ENCODE measurements around the gene RARA.

Gene RARA

DNA sequence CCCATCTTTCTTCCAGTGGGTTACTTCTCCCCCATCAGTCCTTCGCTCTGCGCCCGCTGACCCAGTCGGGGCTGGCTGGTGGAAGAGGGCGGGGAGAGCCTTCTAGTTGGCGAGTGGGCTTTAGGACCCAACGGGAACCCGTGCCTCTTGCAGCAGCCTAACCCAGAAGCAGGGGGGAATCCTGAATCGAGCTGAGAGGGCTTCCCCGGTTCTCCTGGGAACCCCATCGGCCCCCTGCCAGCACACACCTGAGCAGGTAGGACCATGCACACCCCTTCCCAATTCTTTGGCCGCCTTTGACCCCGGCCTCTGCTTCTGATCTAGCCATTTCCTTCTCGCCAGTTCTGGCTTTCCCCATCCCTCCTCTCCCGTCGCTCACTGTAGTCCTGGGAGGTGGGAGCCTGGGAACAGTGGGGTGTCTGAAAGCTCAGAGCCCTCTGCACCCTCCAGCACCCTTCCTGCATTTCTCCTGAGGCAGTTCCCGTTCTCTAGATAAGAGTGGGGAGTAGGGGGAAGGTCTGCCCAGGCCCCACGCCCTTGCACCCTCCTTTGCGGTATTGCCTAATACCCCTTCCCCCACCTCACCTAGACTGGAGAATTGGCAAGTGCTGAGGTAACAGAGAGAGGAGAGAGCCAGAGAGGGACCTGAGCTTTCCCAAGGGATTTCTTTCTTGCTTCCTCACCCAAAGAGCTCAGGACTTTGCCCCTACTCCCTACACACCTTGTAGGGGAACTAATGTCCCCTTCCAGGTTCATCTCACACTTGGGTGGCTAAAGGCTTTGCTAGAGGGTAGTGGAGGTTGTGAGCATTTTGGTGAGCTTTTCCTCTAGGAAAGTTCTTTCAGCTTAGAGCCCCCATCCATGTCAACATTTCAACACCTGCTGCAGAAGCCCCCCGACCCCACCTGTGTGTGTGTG, at the start of gene RARA:
RARA (plus strand) TSS at position 150 of the 918 bp plus-strand sequence. CDS start 22,039 bp downstream, outside the sequence.
- ChIA-PET POLR2A (no interaction called here), CTCF (interaction anchor here (0.8 to 17.4 kb wide), 7 partner anchors 7 to 251 kb away, joined by 3 to 649 read pairs (median 19); partner anchors contain the start of gene WIPF2)
- TF ChIP-seq, protein P1, sequence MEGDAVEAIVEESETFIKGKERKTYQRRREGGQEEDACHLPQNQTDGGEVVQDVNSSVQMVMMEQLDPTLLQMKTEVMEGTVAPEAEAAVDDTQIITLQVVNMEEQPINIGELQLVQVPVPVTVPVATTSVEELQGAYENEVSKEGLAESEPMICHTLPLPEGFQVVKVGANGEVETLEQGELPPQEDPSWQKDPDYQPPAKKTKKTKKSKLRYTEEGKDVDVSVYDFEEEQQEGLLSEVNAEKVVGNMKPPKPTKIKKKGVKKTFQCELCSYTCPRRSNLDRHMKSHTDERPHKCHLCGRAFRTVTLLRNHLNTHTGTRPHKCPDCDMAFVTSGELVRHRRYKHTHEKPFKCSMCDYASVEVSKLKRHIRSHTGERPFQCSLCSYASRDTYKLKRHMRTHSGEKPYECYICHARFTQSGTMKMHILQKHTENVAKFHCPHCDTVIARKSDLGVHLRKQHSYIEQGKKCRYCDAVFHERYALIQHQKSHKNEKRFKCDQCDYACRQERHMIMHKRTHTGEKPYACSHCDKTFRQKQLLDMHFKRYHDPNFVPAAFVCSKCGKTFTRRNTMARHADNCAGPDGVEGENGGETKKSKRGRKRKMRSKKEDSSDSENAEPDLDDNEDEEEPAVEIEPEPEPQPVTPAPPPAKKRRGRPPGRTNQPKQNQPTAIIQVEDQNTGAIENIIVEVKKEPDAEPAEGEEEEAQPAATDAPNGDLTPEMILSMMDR (IDR thresholded peaks at IDR 0.05; ENCODE audit: insufficient read depth, low read length, missing control alignments): no peak
- no peak for DNase-seq (ENCODE audit: low read depth, low spot score)
- H3K4me3 ChIP-seq (ENCODE audit: low read depth, low read length): peak within 1 kb of the TSS; percentile 61

- POLR2A ChIA-PET: no interaction called here
- no peak overlapping the region for H3K4me3 ChIP-seq (ENCODE audit: low read depth, low read length)
- CTCF ChIA-PET: interaction anchor here (4.1 kb wide), 1 partner anchor 41 kb away, joined by 17 read pairs; the partner anchor contains the start of gene WIPF2
- no peak for DNase-seq (ENCODE audit: low read depth, low spot score)
- TF ChIP-seq, protein P1 (IDR thresholded peaks at IDR 0.05; ENCODE audit: insufficient read depth, low read length, missing control alignments): no peak
Observed at GRCh38 chr17:40259505-40259904, 49.5 kb upstream of the RARA start.

- no peak for DNase-seq (ENCODE audit: low read depth, low spot score)
- TF ChIP-seq, protein P1 (IDR thresholded peaks at IDR 0.05; ENCODE audit: insufficient read depth, low read length, missing control alignments): no peak
- H3K4me3 ChIP-seq (ENCODE audit: low read depth, low read length): no peak overlapping the region
- ChIA-PET POLR2A (no interaction called here), CTCF (interaction anchor here (4.1 kb wide), 1 partner anchor 42 kb away, joined by 17 read pairs; the partner anchor contains the start of gene WIPF2)
Observed at GRCh38 chr17:40260528-40260927, 48.5 kb upstream of the RARA start.

DNA sequence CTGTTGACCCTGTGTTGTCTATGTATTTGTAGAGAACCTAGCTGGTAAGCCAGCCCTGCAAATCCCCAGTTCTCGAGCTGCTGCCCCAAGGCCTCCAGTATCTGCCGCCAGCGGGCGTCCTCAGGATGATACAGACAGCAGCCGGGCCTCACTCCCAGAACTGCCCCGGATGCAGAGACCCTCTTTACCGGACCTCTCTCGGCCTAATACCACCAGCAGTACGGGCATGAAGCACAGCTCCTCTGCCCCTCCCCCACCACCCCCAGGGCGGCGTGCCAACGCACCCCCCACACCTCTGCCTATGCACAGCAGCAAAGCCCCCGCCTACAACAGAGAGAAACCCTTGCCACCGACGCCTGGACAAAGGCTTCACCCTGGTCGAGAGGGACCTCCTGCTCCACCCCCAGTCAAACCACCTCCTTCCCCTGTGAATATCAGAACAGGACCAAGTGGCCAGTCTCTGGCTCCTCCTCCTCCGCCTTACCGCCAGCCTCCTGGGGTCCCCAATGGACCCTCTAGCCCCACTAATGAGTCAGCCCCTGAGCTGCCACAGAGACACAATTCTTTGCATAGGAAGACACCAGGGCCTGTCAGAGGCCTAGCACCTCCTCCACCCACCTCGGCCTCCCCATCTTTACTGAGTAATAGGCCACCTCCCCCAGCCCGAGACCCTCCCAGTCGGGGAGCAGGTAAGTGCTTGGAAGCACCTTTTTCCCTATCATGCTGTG, 44.4 kb upstream of the RARA start:
- POLR2A ChIA-PET: no interaction called here
- CTCF ChIA-PET: interaction anchor here (1.1 kb wide), 1 partner anchor 45 kb away, joined by 3 read pairs; the partner anchor contains the start of gene WIPF2
- DNase-seq (ENCODE audit: low read depth, low spot score): no peak
- TF ChIP-seq, protein P1 (IDR thresholded peaks at IDR 0.05; ENCODE audit: insufficient read depth, low read length, missing control alignments): no peak
- H3K4me3 ChIP-seq (ENCODE audit: low read depth, low read length): no peak overlapping the region

- POLR2A ChIA-PET: no interaction called here
- CTCF ChIA-PET: interaction anchor here (0.6 to 1.1 kb wide), 2 partner anchors 24 to 46 kb away, joined by 3 to 4 read pairs; partner anchors contain the start of gene WIPF2
- H3K4me3 ChIP-seq (ENCODE audit: low read depth, low read length): no peak overlapping the region
- TF ChIP-seq, protein P1 (IDR thresholded peaks at IDR 0.05; ENCODE audit: insufficient read depth, low read length, missing control alignments): no peak
- no peak for DNase-seq (ENCODE audit: low read depth, low spot score)
Observed at GRCh38 chr17:40265337-40265736, 43.6 kb upstream of the RARA start.

All from AG04449 (cell line).